Endothelial cell of umbilical vein (primary cell): ENCODE results near the gene CYP51A1. TPM values are rescaled to one million over a fixed set of nuclear protein-coding genes. Genes with fewer than 3 reads are reported as not detected.
"Not testable (repeated sequence)": the region's sequence is repeated elsewhere in the genome, so short reads cannot be mapped to it uniquely, and the experiment has no call there.

ENCODE experiments used
- BruUV-seq: library from RNA; stranded (reverse); fragments of 400-500 nt; replicated peaks from 2 replicates; lab custom pipeline; 2021; lab: Mats Ljungman, UMichigan
- CTCF ChIA-PET: fragments of 300-600, 350-600 bp; sonication (Branson Sonifier 250); formaldehyde crosslinking; loops from one replicate; lab custom pipeline; 2021; ENCODE audit warnings: antibody characterized with exemption, inconsistent platforms; lab: Charles Lee
- POLR2A ChIA-PET: fragments of 300-600, 350-600 bp; sonication (Branson Sonifier 250); formaldehyde crosslinking; loops from one replicate; lab custom pipeline; 2021; ENCODE audit warnings: antibody characterized with exemption, inconsistent platforms; lab: Charles Lee
- DNase-seq: peaks from one replicate; pipeline ENCODE4 v3.0.0-alpha.2; 2011; ENCODE audit warnings: low read depth, low spot score
- FAIRE-seq: peaks from 2 replicates; lab custom pipeline; 2011; peaks lifted over from hg19 to GRCh38; lab: Jason Lieb, UNC
- H2AFZ ChIP-seq: 2 replicates; pipeline ENCODE4 v1.6.0; 2012; ENCODE audit warnings: low read depth, low read length, control low read depth, inconsistent platforms
- H3K27ac ChIP-seq: 2 replicates; pipeline ENCODE4 v1.5.1; 2011; ENCODE audit warnings: low read depth, mild to moderate bottlenecking, control low read depth, low read length, moderate library complexity; ENCODE audit not compliant: insufficient read depth
- H3K27me3 ChIP-seq, 2 experiments: 2 replicates each; pipeline versions ENCODE4 v1.6.0 to v1.6.1; 2011; ENCODE audit warnings: low read length in 2 of 2, mixed read lengths in 1 of 2; ENCODE audit not compliant: control insufficient read depth in 2 of 2, insufficient read depth in 2 of 2
- H3K36me3 ChIP-seq, 2 experiments: 2 replicates in 1 of 2; 3 replicates in 1 of 2; pipeline ENCODE4 v1.5.1; 2011; ENCODE audit warnings: low read length in 2 of 2, mild to moderate bottlenecking in 1 of 2, moderate library complexity in 1 of 2; ENCODE audit not compliant: control insufficient read depth in 2 of 2, insufficient read depth in 2 of 2; ENCODE audit errors: extremely low read depth in 1 of 2
- H3K4me1 ChIP-seq: 3 replicates; pipeline ENCODE4 v1.5.1; 2011; ENCODE audit warnings: mild to moderate bottlenecking, low read length; ENCODE audit not compliant: control insufficient read depth, insufficient read depth; ENCODE audit errors: extremely low read depth
- H3K4me2 ChIP-seq: 2 replicates; pipeline ENCODE4 v1.6.1; 2011; ENCODE audit warnings: low read length, control low read depth, mixed read lengths; ENCODE audit not compliant: insufficient read depth
- H3K4me3 ChIP-seq, 3 experiments: fragments of 200-600 bp in 1 of 3; sonication (generic), shearing (Covaris generic) in 1 of 3; replicated peaks in 1 of 3; 2 replicates each; pipeline ENCODE4 v1.5.1; 2011 to 2016; ENCODE audit warnings: control low read depth in 3 of 3, low read length in 3 of 3, mild to moderate bottlenecking in 2 of 3, inconsistent platforms in 1 of 3, low read depth in 1 of 3, moderate library complexity in 1 of 3; ENCODE audit not compliant: insufficient read depth in 1 of 3
- H3K79me2 ChIP-seq: 2 replicates; pipeline ENCODE4 v1.6.0; 2012; ENCODE audit warnings: low read length, inconsistent platforms; ENCODE audit not compliant: control insufficient read depth, insufficient read depth
- H3K9ac ChIP-seq: replicated peaks from 2 replicates; pipeline ENCODE3; 2011; ENCODE audit warnings: low read length, control low read depth; ENCODE audit not compliant: insufficient read depth; ENCODE audit errors: extremely low read depth
- H3K9me1 ChIP-seq: replicated peaks from 3 replicates; pipeline ENCODE4 v1.6.0; 2011; ENCODE audit warnings: mild to moderate bottlenecking, low read length; ENCODE audit not compliant: control insufficient read depth, insufficient read depth; ENCODE audit errors: extremely low read depth
- H3K9me3 ChIP-seq: replicated peaks from 2 replicates; pipeline ENCODE4 v1.5.1; 2012; ENCODE audit warnings: low read length, inconsistent platforms; ENCODE audit not compliant: control insufficient read depth, insufficient read depth
- H4K20me1 ChIP-seq: replicated peaks from 2 replicates; pipeline ENCODE3; 2011; ENCODE audit warnings: mild to moderate bottlenecking, low read length; ENCODE audit not compliant: control insufficient read depth, insufficient read depth; ENCODE audit errors: extremely low read depth
- EZH2 ChIP-seq: IDR thresholded peaks from 2 replicates; pipeline ENCODE4 v1.6.1; 2012; ENCODE audit warnings: borderline replicate concordance, low read depth, mild to moderate bottlenecking, moderate library complexity, low read length, inconsistent platforms; ENCODE audit not compliant: severe bottlenecking
- FOS ChIP-seq: IDR thresholded peaks from 2 replicates; pipeline ENCODE4 v1.6.1; 2011; ENCODE audit warnings: mild to moderate bottlenecking, low read length, moderate library complexity, borderline replicate concordance; ENCODE audit not compliant: insufficient read depth
- GATA2 ChIP-seq: IDR thresholded peaks from 2 replicates; pipeline ENCODE4 v1.7.0; 2011; ENCODE audit warnings: low read depth, mild to moderate bottlenecking, moderate library complexity, mixed read lengths, low read length; ENCODE audit not compliant: insufficient read length, insufficient read depth
- JUN ChIP-seq: IDR thresholded peaks from 2 replicates; pipeline ENCODE4 v1.6.1; 2011; ENCODE audit warnings: borderline replicate concordance, low read depth; ENCODE audit not compliant: insufficient read length, insufficient read depth
- MYC ChIP-seq: IDR thresholded peaks from one replicate; pipeline ENCODE4 v1.6.1; 2011; ENCODE audit warnings: mild to moderate bottlenecking, low read depth, low read length
- POLR2A ChIP-seq: IDR thresholded peaks from 2 replicates; pipeline ENCODE4 v1.6.1; 2012; ENCODE audit warnings: low read depth, mild to moderate bottlenecking, control low read depth, low read length
- POLR2AphosphoS5 ChIP-seq: IDR thresholded peaks from 2 replicates; pipeline ENCODE4 v1.6.1; 2012; ENCODE audit warnings: low read depth, mild to moderate bottlenecking, control low read depth, low read length, moderate library complexity; ENCODE audit not compliant: insufficient read depth
- dilution Hi-C: fragments of 300-500 bp; cut with MboI; formaldehyde crosslinking; loops from one replicate; pipeline ENCODE4 v1.15.0; 2019; ENCODE audit warnings: low sequenced_read_pairs; ENCODE audit not compliant: extremely low pct_ligation_motif_present
- intact Hi-C: fragments of 100-400 bp; cut with micrococcal nuclease; formaldehyde crosslinking; loops from one replicate; pipeline ENCODE4 v1.10.0; 2022
- polyA plus RNA-seq, 4 experiments: library from polyadenylated mRNA; depleted of rRNA in 3 of 4; stranded (reverse) in 3 of 4; unstranded in 1 of 4; fragments of >200 nt; gene quantifications; 2 replicates each; pipeline versions ENCODE4 v1.2.1 to v1.2.3, GENCODE V29; 2011 to 2012; ENCODE audit warnings: missing spikeins in 1 of 4
- total RNA-seq: library from RNA; stranded (reverse); gene quantifications from 2 replicates; pipeline ENCODE4 v1.2.3, GENCODE V29; 2021
- TF ChIP-seq, protein P1 (sequence below), 2 donors: IDR thresholded peaks; 1 replicate in 1 of 2; 2 replicates in 1 of 2; pipeline ENCODE4 v1.5.1; 2011; ENCODE audit warnings: low read length in 2 of 2, mild to moderate bottlenecking in 2 of 2, moderate library complexity in 2 of 2, control low read depth in 1 of 2, inconsistent platforms in 1 of 2, low read depth in 1 of 2; ENCODE audit not compliant: insufficient read depth in 1 of 2; ENCODE audit errors: extremely low read depth in 1 of 2
- TF ChIP-seq, protein P2 (sequence below): IDR thresholded peaks from 2 replicates; pipeline ENCODE4 v1.6.1; 2011; ENCODE audit not compliant: insufficient read depth, insufficient read length

Gene CYP51A1
- total and polyA plus RNA-seq, 2 donors (not counting 3 experiments of a cell fraction or from before 2014, with no cell fraction given): 16.5 to 119 TPM

DNA sequence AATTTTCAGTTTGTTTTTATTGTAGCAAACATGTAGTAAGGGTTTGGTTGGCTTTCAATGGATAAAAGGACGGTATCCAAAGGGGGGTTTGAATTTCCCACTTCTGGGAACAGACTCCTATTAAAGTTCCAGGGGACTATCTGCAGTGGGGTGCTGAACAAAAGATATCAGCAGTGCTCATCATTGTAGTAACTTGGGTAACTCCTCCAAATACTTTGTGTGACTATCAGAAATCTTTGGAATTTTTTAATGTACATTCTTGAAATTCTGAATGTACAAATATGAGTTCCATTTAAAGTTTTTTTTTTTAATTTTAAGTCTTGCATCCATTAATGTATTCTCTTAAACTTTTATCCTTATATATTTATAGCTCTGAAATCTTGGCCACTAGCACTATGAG lies 42.1 kb downstream of the CYP51A1 start:
- H3K79me2 ChIP-seq: no peaks in the 10 kb centered on the region
- H3K4me3 ChIP-seq: no peak overlapping the region
- H3K9ac ChIP-seq: no peak overlapping the region
- no peaks in the 10 kb centered on the region for H4K20me1 ChIP-seq
- H2AFZ ChIP-seq: no peak overlapping the region
- no peak for TF ChIP-seq GATA2
- DNase-seq (no peak), FAIRE-seq (no peak)
- H3K36me3 ChIP-seq: peaks cover 7 to 9% of the 10 kb centered on the region in 2 experiments
- intact Hi-C loops: no loop called here
- no peak overlapping the region for H3K4me2 ChIP-seq
- dilution Hi-C loops: no loop called here
- H3K4me1 ChIP-seq: no peaks in the 10 kb centered on the region
- no peaks in the 10 kb centered on the region for H3K9me1 ChIP-seq
- no peaks in the 10 kb centered on the region for H3K9me3 ChIP-seq
- no TSS peak for BruUV-seq
- no peak overlapping the region for H3K27ac ChIP-seq
- H3K27me3 ChIP-seq: no peaks in the 10 kb centered on the region
- ChIA-PET CTCF (interaction anchor here (1.1 kb wide), 1 partner anchor 332 kb away, joined by 3 read pairs; no protein-coding TSS in a partner anchor), POLR2A (no interaction called here)

DNA sequence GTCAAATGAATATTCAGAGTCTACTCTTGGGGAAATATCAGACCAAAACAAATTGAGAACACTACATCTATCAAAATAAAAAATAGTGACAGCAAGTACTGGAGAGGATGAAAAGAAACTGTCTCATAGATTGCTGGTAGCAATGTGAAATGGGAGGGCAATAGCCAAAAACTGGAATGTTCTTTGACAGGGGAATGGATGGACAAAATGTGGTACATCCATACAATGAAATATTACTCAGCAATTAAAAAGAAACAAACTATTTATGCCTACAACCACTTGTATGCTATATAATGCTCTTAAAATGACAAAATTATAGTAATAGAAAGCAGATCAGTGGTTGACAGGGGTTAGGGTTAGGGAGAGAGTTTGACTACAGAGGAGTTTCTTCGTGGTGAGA lies 46.0 kb downstream of the CYP51A1 start:
- Histone ChIP-seq H3K79me2 (no peaks in the 10 kb centered on the region), H3K4me3 (no peak overlapping the region), H2AFZ (no peak overlapping the region), H3K9me1 (no peaks in the 10 kb centered on the region), H3K9me3 (no peaks in the 10 kb centered on the region), H3K27me3 (no peaks in the 10 kb centered on the region), H3K27ac (no peak overlapping the region), H4K20me1 (no peaks in the 10 kb centered on the region), H3K4me1 (no peaks in the 10 kb centered on the region), H3K9ac (no peak overlapping the region), H3K4me2 (no peak overlapping the region), H3K36me3 (peaks cover 9 to 10% of the 10 kb centered on the region in 2 experiments)
- CTCF ChIA-PET: no interaction called here
- POLR2A ChIA-PET: no interaction called here
- BruUV-seq: no TSS peak
- FAIRE-seq: no peak
- dilution Hi-C loops (no loop called here), intact Hi-C loops (no loop called here)
- no peak for DNase-seq
- TF ChIP-seq, protein P1, sequence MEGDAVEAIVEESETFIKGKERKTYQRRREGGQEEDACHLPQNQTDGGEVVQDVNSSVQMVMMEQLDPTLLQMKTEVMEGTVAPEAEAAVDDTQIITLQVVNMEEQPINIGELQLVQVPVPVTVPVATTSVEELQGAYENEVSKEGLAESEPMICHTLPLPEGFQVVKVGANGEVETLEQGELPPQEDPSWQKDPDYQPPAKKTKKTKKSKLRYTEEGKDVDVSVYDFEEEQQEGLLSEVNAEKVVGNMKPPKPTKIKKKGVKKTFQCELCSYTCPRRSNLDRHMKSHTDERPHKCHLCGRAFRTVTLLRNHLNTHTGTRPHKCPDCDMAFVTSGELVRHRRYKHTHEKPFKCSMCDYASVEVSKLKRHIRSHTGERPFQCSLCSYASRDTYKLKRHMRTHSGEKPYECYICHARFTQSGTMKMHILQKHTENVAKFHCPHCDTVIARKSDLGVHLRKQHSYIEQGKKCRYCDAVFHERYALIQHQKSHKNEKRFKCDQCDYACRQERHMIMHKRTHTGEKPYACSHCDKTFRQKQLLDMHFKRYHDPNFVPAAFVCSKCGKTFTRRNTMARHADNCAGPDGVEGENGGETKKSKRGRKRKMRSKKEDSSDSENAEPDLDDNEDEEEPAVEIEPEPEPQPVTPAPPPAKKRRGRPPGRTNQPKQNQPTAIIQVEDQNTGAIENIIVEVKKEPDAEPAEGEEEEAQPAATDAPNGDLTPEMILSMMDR (IDR thresholded peaks at IDR 0.05; ENCODE audit: extremely low read depth in 1 of 2, insufficient read depth in 1 of 2, low read depth in 1 of 2, low read length in 2 of 2): no peak
- no peak for TF ChIP-seq POLR2AphosphoS5
- no peak for TF ChIP-seq JUN
- TF ChIP-seq, protein P2, sequence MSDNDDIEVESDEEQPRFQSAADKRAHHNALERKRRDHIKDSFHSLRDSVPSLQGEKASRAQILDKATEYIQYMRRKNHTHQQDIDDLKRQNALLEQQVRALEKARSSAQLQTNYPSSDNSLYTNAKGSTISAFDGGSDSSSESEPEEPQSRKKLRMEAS: no peak
- TF ChIP-seq EZH2: no peak
- TF ChIP-seq GATA2: no peak
- no peak for TF ChIP-seq MYC
- no peak for TF ChIP-seq FOS
- TF ChIP-seq POLR2A: no peak

DNA sequence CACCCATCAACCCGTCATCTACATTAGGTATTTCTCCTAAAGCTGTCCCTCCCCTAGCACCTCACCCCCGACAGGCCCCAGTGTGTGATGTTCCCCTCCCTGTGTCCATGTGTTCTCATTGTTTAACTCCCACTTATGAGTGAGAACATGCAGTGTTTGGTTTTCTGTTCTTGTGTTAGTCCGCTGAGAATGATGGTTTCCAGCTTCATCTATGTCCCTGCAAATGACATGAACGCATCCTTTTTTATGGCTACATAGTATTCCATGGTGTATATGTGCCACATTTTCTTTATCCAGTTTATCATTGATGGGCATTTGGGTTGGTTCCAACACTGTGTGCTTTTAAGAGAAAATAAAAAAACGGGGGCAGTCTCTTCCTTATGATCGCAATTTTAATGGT lies 50.4 kb downstream of the CYP51A1 start:
- H3K4me2 ChIP-seq, H3K27ac ChIP-seq, H3K27me3 ChIP-seq, H3K9ac ChIP-seq, FAIRE-seq, intact Hi-C loops, BruUV-seq, H4K20me1 ChIP-seq, H2AFZ ChIP-seq, H3K4me1 ChIP-seq, H3K9me1 ChIP-seq, H3K4me3 ChIP-seq, POLR2A ChIA-PET, dilution Hi-C loops, H3K79me2 ChIP-seq, DNase-seq, H3K9me3 ChIP-seq, CTCF ChIA-PET: not testable (repeated sequence)
- H3K36me3 ChIP-seq: peaks cover 6 to 12% of the 10 kb centered on the region in 2 experiments
